HuH-7.5 (cell line): Measurements from ENCODE around the gene SIN3A.
"Not testable (repeated sequence)": the region's sequence is repeated elsewhere in the genome, so short reads cannot be mapped to it uniquely, and the experiment has no call there.

ENCODE experiments used
- DNase-seq: peaks from one replicate; pipeline ENCODE4 v3.0.0; 2011; ENCODE audit warnings: low spot score

Gene SIN3A

GRCh38 chr15:75451674-75452363 lies at the start of gene SIN3A:
SIN3A (minus strand) TSS chr15:75451690; CDS start chr15:75430375, 21,315 bp downstream.
- peak; percentile 93 for DNase-seq

- no peak for DNase-seq
Measured at GRCh38 chr15:75493732-75494131, 42.2 kb upstream of the SIN3A start.

GRCh38 chr15:75483961-75484360 lies 32.5 kb upstream of the SIN3A start:
- no peak for DNase-seq

- DNase-seq: not testable (repeated sequence)
Measured at GRCh38 chr15:75483556-75483955, 32.1 kb upstream of the SIN3A start.

GRCh38 chr15:75483106-75483505 lies 31.6 kb upstream of the SIN3A start:
- DNase-seq: no peak

GRCh38 chr15:75480463-75480862 lies 29.0 kb upstream of the SIN3A start:
- DNase-seq: not testable (repeated sequence)

- no peak for DNase-seq
Measured at GRCh38 chr15:75479670-75480069, 28.2 kb upstream of the SIN3A start.

GRCh38 chr15:75477094-75477493 lies 25.6 kb upstream of the SIN3A start:
- DNase-seq: not testable (repeated sequence)

GRCh38 chr15:75468913-75469598 lies 17.6 kb upstream of the SIN3A start:
- DNase-seq: no peak

- DNase-seq: peak; percentile 64
Measured at GRCh38 chr15:75460646-75461045, 9.2 kb upstream of the SIN3A start.

- no peak for DNase-seq
Measured at GRCh38 chr15:75459581-75459980, 8.1 kb upstream of the SIN3A start.

GRCh38 chr15:75456710-75457109 lies 5.2 kb upstream of the SIN3A start:
- DNase-seq: no peak

GRCh38 chr15:75455982-75456531 lies 4.6 kb upstream of the SIN3A start:
- DNase-seq: peak; percentile 78

- DNase-seq: peak; percentile 96
Measured at GRCh38 chr15:75455424-75455981, 4.0 kb upstream of the SIN3A start.

GRCh38 chr15:75454471-75455378 lies 3.2 kb upstream of the SIN3A start:
- peak; percentile 48 for DNase-seq

- peak; percentile 99 for DNase-seq
Measured at GRCh38 chr15:75453703-75454470, 2.4 kb upstream of the SIN3A start.

GRCh38 chr15:75452865-75453702 lies 1.6 kb upstream of the SIN3A start:
- DNase-seq: peak; percentile 34

- DNase-seq: peak; percentile 71
Measured at GRCh38 chr15:75452364-75452864, 924 bp upstream of the SIN3A start.

- DNase-seq: no peak
Measured at GRCh38 chr15:75451202-75451673, 252 bp downstream of the SIN3A start.
